Measurements from ENCODE around the gene SPSB2.

DNA sequence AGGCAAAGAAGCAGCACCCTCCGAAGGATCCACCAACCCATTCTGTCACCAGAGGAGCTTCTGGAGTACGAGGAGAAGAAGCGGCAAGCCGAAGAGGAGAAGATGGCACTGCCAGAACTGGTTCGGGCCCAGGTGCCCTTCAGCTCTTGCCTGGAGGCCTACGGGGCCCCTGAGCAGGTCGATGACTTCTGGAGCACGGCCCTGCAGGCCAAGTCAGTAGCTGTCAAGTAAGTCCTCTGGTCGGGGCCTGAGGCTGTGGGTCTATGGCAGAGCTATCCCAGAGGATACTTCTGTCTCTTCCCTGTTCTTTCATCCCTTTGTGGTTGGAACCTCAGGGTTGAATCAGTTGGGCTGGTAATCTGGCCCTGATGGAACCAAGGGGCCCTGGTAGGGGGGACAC lies 11.7 kb downstream of the SPSB2 start:
- TF ChIP-seq, protein P1, sequence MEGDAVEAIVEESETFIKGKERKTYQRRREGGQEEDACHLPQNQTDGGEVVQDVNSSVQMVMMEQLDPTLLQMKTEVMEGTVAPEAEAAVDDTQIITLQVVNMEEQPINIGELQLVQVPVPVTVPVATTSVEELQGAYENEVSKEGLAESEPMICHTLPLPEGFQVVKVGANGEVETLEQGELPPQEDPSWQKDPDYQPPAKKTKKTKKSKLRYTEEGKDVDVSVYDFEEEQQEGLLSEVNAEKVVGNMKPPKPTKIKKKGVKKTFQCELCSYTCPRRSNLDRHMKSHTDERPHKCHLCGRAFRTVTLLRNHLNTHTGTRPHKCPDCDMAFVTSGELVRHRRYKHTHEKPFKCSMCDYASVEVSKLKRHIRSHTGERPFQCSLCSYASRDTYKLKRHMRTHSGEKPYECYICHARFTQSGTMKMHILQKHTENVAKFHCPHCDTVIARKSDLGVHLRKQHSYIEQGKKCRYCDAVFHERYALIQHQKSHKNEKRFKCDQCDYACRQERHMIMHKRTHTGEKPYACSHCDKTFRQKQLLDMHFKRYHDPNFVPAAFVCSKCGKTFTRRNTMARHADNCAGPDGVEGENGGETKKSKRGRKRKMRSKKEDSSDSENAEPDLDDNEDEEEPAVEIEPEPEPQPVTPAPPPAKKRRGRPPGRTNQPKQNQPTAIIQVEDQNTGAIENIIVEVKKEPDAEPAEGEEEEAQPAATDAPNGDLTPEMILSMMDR (IDR thresholded peaks at IDR 0.05; ENCODE audit: poor library complexity, severe bottlenecking) = no peak
- TF ChIP-seq EZH2 (IDR thresholded peaks at IDR 0.05; ENCODE audit: borderline replicate concordance, insufficient read depth, low read length, poor library complexity, severe bottlenecking) (no peak), POLR2AphosphoS5 (IDR thresholded peaks at IDR 0.05) (no peak), MXI1 (conservative IDR thresholded peaks at IDR 0.05; ENCODE audit: poor library complexity, severe bottlenecking) (no peak), SMC3 (conservative IDR thresholded peaks at IDR 0.05; ENCODE audit: poor library complexity) (no peak)
- TF ChIP-seq, protein P2, sequence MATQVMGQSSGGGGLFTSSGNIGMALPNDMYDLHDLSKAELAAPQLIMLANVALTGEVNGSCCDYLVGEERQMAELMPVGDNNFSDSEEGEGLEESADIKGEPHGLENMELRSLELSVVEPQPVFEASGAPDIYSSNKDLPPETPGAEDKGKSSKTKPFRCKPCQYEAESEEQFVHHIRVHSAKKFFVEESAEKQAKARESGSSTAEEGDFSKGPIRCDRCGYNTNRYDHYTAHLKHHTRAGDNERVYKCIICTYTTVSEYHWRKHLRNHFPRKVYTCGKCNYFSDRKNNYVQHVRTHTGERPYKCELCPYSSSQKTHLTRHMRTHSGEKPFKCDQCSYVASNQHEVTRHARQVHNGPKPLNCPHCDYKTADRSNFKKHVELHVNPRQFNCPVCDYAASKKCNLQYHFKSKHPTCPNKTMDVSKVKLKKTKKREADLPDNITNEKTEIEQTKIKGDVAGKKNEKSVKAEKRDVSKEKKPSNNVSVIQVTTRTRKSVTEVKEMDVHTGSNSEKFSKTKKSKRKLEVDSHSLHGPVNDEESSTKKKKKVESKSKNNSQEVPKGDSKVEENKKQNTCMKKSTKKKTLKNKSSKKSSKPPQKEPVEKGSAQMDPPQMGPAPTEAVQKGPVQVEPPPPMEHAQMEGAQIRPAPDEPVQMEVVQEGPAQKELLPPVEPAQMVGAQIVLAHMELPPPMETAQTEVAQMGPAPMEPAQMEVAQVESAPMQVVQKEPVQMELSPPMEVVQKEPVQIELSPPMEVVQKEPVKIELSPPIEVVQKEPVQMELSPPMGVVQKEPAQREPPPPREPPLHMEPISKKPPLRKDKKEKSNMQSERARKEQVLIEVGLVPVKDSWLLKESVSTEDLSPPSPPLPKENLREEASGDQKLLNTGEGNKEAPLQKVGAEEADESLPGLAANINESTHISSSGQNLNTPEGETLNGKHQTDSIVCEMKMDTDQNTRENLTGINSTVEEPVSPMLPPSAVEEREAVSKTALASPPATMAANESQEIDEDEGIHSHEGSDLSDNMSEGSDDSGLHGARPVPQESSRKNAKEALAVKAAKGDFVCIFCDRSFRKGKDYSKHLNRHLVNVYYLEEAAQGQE (IDR thresholded peaks at IDR 0.05; ENCODE audit: borderline replicate concordance) = no peak
